ENCODE results near the gene BGLAP. TPM values are rescaled to one million over a fixed set of nuclear protein-coding genes. Genes with fewer than 3 reads are reported as not detected.

BGLAP gene
- total RNA-seq, 1 experiment from 2014 or later, result 0.67 TPM

DNA sequence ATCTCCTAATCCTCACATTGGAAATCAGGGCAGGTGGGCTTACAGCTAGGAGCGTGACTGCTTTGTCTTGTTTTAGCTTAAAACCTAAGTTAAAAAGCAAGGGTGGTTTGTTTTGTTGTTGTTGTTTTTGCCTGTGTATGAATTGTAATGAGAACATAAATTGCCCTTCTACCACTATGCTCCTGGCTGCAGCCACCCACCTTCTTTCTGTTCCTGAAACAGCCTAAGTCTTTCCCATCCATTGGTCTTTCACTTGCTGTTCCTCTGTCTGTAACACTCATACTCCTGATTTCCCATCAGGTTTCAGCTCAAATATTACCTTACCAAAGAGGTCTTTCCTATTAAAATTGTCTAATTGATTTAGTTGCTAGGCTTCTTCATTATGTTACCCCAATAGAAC is 41.5 kb downstream of the BGLAP start:
- ATAC-seq (no peak), DNase-seq (ENCODE audit: low read depth, low spot score) (no peak)
- in situ Hi-C loops (cut with HindIII; ENCODE audit: low pct_unique_long_range_greater_than_20kb, low sequenced_read_pairs), result no loop called here
- Histone ChIP-seq H3K4me3 (ENCODE audit: low read depth in 2 of 2, low read length in 2 of 2) (peak overlapping the region; percentile 75 to 92), H3K4me1 (ENCODE audit: control insufficient read depth, insufficient read depth, low read length) (peaks cover 14% of the 10 kb centered on the region), H3K9me3 (ENCODE audit: control insufficient read depth, insufficient read depth, low read depth, low read length) (no peaks in the 10 kb centered on the region), H3K36me3 (ENCODE audit: control insufficient read depth, insufficient read depth, low read length) (peaks cover 17% of the 10 kb centered on the region), H3K27me3 (ENCODE audit: control insufficient read depth, insufficient read depth, low read length) (no peaks in the 10 kb centered on the region), H3K27ac (ENCODE audit: low read length) (peak overlapping the region; percentile 98)
- ChIA-PET CTCF (no interaction called here), POLR2A (interaction anchor here (0.5 kb wide), 1 partner anchor 18 kb away, joined by 4 read pairs; no protein-coding TSS in a partner anchor)
- intact Hi-C loops (cut with micrococcal nuclease; ENCODE audit: unreplicated experiment), result no loop called here
- TF ChIP-seq SIN3A (IDR thresholded peaks at IDR 0.05; ENCODE audit: borderline replicate concordance, insufficient read depth, low read depth, low read length), result no peak
- TF ChIP-seq, protein P1, sequence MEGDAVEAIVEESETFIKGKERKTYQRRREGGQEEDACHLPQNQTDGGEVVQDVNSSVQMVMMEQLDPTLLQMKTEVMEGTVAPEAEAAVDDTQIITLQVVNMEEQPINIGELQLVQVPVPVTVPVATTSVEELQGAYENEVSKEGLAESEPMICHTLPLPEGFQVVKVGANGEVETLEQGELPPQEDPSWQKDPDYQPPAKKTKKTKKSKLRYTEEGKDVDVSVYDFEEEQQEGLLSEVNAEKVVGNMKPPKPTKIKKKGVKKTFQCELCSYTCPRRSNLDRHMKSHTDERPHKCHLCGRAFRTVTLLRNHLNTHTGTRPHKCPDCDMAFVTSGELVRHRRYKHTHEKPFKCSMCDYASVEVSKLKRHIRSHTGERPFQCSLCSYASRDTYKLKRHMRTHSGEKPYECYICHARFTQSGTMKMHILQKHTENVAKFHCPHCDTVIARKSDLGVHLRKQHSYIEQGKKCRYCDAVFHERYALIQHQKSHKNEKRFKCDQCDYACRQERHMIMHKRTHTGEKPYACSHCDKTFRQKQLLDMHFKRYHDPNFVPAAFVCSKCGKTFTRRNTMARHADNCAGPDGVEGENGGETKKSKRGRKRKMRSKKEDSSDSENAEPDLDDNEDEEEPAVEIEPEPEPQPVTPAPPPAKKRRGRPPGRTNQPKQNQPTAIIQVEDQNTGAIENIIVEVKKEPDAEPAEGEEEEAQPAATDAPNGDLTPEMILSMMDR (IDR thresholded peaks at IDR 0.05), result no peak
- no peak for TF ChIP-seq TCF7L2 (IDR thresholded peaks at IDR 0.05; ENCODE audit: low read depth, low read length)
- TF ChIP-seq, protein P2, sequence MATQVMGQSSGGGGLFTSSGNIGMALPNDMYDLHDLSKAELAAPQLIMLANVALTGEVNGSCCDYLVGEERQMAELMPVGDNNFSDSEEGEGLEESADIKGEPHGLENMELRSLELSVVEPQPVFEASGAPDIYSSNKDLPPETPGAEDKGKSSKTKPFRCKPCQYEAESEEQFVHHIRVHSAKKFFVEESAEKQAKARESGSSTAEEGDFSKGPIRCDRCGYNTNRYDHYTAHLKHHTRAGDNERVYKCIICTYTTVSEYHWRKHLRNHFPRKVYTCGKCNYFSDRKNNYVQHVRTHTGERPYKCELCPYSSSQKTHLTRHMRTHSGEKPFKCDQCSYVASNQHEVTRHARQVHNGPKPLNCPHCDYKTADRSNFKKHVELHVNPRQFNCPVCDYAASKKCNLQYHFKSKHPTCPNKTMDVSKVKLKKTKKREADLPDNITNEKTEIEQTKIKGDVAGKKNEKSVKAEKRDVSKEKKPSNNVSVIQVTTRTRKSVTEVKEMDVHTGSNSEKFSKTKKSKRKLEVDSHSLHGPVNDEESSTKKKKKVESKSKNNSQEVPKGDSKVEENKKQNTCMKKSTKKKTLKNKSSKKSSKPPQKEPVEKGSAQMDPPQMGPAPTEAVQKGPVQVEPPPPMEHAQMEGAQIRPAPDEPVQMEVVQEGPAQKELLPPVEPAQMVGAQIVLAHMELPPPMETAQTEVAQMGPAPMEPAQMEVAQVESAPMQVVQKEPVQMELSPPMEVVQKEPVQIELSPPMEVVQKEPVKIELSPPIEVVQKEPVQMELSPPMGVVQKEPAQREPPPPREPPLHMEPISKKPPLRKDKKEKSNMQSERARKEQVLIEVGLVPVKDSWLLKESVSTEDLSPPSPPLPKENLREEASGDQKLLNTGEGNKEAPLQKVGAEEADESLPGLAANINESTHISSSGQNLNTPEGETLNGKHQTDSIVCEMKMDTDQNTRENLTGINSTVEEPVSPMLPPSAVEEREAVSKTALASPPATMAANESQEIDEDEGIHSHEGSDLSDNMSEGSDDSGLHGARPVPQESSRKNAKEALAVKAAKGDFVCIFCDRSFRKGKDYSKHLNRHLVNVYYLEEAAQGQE (IDR thresholded peaks at IDR 0.05; ENCODE audit: insufficient read depth in 1 of 2, low read depth in 2 of 2, low read length in 1 of 2), result no peak
- TF ChIP-seq POLR2AphosphoS5 (IDR thresholded peaks at IDR 0.05; ENCODE audit: low read depth, low read length), result no peak
- no TSS peak for BruUV-seq (replicated peaks)

DNA sequence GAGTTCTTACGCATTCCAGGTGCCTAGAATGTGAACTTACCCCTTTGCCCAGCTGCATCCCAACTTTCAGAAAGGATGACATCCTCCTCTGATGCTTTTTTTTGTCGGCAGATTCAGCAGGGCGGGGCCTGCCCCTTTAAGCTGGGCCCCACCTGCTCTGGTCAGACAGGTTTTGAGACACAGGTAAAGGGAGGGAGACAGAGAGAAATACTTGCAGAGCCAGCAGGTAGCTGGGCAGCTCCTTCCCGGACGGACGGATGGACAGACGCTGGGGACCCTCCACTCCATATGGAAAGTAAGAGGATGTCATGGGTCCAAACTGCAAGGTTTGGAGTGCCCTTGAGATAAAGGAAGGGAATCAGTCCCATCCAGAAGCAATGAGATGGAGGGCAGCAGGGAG is 42.1 kb downstream of the BGLAP start, which contains the start of gene TMEM79:
Gene TMEM79 (plus strand): TSS at position 214 of the 400 bp plus-strand sequence. CDS start 902 bp downstream, outside the sequence.
- ChIA-PET POLR2A (no interaction called here), CTCF (no interaction called here)
- DNase-seq (ENCODE audit: low read depth, low spot score) (no peak), ATAC-seq (no peak)
- in situ Hi-C loops (cut with HindIII; ENCODE audit: low pct_unique_long_range_greater_than_20kb, low sequenced_read_pairs), result no loop called here
- intact Hi-C loops (cut with micrococcal nuclease; ENCODE audit: unreplicated experiment), result no loop called here
- H3K27ac ChIP-seq (ENCODE audit: low read length), result peak within 1 kb of the TSS; percentile 98
- peaks cover 14% of the 10 kb centered on the region for H3K4me1 ChIP-seq (ENCODE audit: control insufficient read depth, insufficient read depth, low read length)
- no peaks in the 10 kb centered on the region for H3K27me3 ChIP-seq (ENCODE audit: control insufficient read depth, insufficient read depth, low read length)
- TF ChIP-seq POLR2AphosphoS5 (IDR thresholded peaks at IDR 0.05; ENCODE audit: low read depth, low read length) (no peak), SIN3A (IDR thresholded peaks at IDR 0.05; ENCODE audit: borderline replicate concordance, insufficient read depth, low read depth, low read length) (no peak), TCF7L2 (IDR thresholded peaks at IDR 0.05; ENCODE audit: low read depth, low read length) (no peak)
- TF ChIP-seq, protein P2 (IDR thresholded peaks at IDR 0.05; ENCODE audit: insufficient read depth in 1 of 2, low read depth in 2 of 2, low read length in 1 of 2), result no peak
- TF ChIP-seq, protein P1 (IDR thresholded peaks at IDR 0.05), result no peak
- no TSS peak for BruUV-seq (replicated peaks)
- H3K36me3 ChIP-seq (ENCODE audit: control insufficient read depth, insufficient read depth, low read length), result peaks cover 11% of the 10 kb centered on the region
- no peaks in the 10 kb centered on the region for H3K9me3 ChIP-seq (ENCODE audit: control insufficient read depth, insufficient read depth, low read depth, low read length)
- H3K4me3 ChIP-seq (ENCODE audit: low read depth in 2 of 2, low read length in 2 of 2), result peak within 1 kb of the TSS; percentile 75 to 92

All from Panc1 (cell line).